Activated CD8-positive, alpha-beta memory T cell treated with anti-CD3 and anti-CD28 coated beads, Interleukin-2, amount 10 ng/mL, durations not matched to agents 7 days and 5 days (primary cell): ENCODE data around the gene RBM14. TPM values are rescaled to one million over a fixed set of nuclear protein-coding genes. Genes with fewer than 3 reads are reported as not detected.
"Not testable (repeated sequence)": the region's sequence is repeated elsewhere in the genome, so short reads cannot be mapped to it uniquely, and the experiment has no call there.

Experiments
- ATAC-seq: fragments of 150-1000 bp; cut with Tn5 transposase; one replicate; pipeline ENCODE4 v1.10.0; 2021; ENCODE audit warnings: moderate library complexity
- CTCF ChIA-PET: fragments of 350-600 bp; sonication (Branson Sonifier 250); formaldehyde crosslinking; loops from one replicate; lab custom pipeline; 2021; ENCODE audit warnings: antibody characterized with exemption; lab: Charles Lee
- DNase-seq: peaks from one replicate; pipeline ENCODE4 v3.0.0-alpha.2; 2020
- H3K27ac Mint-ChIP-seq: one replicate; pipeline ENCODE4 v1.8.0; 2021; ENCODE audit warnings: mild to moderate bottlenecking, mixed read lengths
- H3K27me3 Mint-ChIP-seq: one replicate; pipeline ENCODE4 v1.8.0; 2021; ENCODE audit warnings: mixed read lengths
- H3K36me3 Mint-ChIP-seq: one replicate; pipeline ENCODE4 v1.8.0; 2021; ENCODE audit warnings: mild to moderate bottlenecking, mixed read lengths
- H3K4me1 Mint-ChIP-seq: one replicate; pipeline ENCODE4 v1.8.0; 2021; ENCODE audit warnings: mixed read lengths
- H3K4me3 Mint-ChIP-seq: one replicate; pipeline ENCODE4 v1.8.0; 2021; ENCODE audit warnings: mild to moderate bottlenecking, moderate library complexity, mixed read lengths
- H3K9me3 Mint-ChIP-seq: one replicate; pipeline ENCODE4 v1.8.0; 2022; ENCODE audit warnings: low read depth, mixed read lengths
- total RNA-seq, 2 experiments: library from RNA; stranded (reverse); gene quantifications; one replicate each; pipeline ENCODE4 v1.2.3, GENCODE V29; 2021

The RBM14 gene, protein sequence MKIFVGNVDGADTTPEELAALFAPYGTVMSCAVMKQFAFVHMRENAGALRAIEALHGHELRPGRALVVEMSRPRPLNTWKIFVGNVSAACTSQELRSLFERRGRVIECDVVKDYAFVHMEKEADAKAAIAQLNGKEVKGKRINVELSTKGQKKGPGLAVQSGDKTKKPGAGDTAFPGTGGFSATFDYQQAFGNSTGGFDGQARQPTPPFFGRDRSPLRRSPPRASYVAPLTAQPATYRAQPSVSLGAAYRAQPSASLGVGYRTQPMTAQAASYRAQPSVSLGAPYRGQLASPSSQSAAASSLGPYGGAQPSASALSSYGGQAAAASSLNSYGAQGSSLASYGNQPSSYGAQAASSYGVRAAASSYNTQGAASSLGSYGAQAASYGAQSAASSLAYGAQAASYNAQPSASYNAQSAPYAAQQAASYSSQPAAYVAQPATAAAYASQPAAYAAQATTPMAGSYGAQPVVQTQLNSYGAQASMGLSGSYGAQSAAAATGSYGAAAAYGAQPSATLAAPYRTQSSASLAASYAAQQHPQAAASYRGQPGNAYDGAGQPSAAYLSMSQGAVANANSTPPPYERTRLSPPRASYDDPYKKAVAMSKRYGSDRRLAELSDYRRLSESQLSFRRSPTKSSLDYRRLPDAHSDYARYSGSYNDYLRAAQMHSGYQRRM
- total RNA-seq: 100 to 1,000 TPM; 152 to 176 TPM

DNA sequence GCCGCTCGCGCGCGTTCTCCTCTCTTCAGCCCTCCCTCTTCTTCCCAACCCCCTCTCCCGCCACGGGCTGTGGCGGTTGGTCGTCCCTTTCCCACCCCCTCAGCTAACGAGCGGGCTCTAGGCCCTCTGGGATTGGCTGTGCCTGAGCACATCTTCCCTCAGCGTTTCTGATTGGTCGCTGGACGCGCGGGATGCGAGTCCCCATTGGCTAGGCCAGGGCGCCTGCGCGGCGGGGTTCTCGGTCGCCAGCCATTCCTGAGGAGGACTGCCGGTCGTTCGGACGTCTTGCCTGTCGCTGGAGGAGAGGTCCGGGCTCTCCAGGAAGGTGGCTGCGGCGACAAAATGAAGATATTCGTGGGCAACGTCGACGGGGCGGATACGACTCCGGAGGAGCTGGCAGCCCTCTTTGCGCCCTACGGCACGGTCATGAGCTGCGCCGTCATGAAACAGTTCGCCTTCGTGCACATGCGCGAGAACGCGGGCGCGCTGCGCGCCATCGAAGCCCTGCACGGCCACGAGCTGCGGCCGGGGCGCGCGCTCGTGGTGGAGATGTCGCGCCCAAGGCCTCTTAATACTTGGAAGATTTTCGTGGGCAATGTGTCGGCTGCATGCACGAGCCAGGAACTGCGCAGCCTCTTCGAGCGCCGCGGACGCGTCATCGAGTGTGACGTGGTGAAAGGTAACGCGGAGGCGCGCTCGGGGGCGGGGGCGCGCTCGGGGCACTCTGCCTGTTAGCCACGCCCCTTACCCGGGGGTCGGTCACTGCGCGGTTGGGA lies at the start of gene RBM14:
RBM14 (plus strand) TSS at position 252 of the 776 bp plus-strand sequence; CDS start at position 343, 91 bp downstream.
- peak; percentile 99 for DNase-seq
- H3K9me3 Mint-ChIP-seq: no peaks in the 10 kb centered on the region
- H3K36me3 Mint-ChIP-seq: peaks cover 40% of the 10 kb centered on the region
- peak within 1 kb of the TSS; percentile 98 for H3K27ac Mint-ChIP-seq
- no peaks in the 10 kb centered on the region for H3K27me3 Mint-ChIP-seq
- H3K4me1 Mint-ChIP-seq: peaks cover 41% of the 10 kb centered on the region
- peak; percentile 94 for ATAC-seq
- peak within 1 kb of the TSS; percentile 98 for H3K4me3 Mint-ChIP-seq
- CTCF ChIA-PET: interaction anchor here (1.0 to 2.2 kb wide), 5 partner anchors 12 to 62 kb away, joined by 3 to 16 read pairs (median 6); partner anchors contain the start of genes CCDC87, CCS and RBM4

DNA sequence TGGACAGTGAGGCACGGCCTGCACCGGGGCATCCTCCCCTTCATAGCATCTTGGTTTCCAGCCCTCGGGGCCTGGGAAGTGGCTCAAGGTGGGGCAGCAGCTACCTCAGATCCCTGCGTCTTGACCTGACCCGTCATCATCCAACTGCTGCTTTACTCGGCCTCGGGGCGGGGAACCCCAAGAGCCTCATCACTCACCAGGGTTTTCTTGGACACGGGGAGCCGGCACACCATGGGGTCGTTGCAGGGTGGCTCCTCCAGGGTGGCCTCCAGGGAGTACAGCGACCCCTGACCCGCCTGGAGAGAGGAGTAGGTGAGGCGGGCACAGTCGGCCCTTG lies 48.7 kb upstream of the RBM14 start:
- CTCF ChIA-PET: interaction anchor here (1.1 to 3.9 kb wide), 4 partner anchors 9 to 110 kb away, joined by 4 to 22 read pairs (median 10); partner anchors contain the start of gene RBM4B
- DNase-seq: no peak
- Mint-ChIP-seq H3K27ac (no peak overlapping the region), H3K4me3 (peak overlapping the region; percentile 44), H3K4me1 (peaks cover 5% of the 10 kb centered on the region), H3K27me3 (peaks cover 25% of the 10 kb centered on the region), H3K9me3 (no peaks in the 10 kb centered on the region), H3K36me3 (no peaks in the 10 kb centered on the region)
- ATAC-seq: no peak

DNA sequence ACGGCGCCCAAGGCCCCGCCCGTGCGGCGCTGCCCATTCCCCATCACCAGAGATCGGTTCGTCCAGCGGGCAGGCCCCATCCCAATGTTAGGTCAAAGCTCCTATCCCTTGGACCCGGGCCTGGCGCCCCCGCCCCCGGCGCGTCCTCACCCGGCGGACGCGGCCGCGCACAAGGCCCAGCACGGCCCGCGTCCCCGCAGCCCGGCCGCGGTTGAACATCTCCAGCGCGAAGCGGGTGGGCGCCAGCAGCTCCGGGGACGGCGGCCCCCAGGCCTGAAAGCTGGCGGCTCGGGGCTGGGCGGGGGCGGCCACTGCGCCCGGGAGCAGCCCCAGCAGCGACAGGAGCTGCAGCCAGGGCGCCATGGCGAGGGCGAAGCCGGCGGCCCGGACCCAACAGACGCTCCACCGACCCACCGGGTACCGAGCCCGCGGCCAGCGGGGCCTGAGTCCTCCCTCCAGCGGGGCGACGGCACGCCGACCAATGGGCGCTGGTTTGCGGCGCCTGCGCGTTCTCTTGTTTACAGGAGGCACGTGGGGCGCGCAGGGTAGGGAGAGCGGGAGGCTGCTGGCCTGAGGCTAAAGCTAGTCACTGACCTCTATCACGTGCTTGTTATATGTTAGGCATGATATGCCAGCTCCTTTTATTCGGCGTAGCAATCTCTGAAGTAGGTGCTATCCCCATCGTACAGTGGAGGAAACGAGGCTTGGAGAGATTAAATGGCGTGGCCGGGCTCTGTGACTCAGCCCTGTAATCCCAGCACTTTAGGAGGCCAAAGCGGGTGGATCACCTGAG lies 48.1 kb upstream of the RBM14 start, which contains the start of gene CTSF:
CTSF (minus strand) TSS at position 483 of the 793 bp plus-strand sequence; CDS start at position 363, 120 bp downstream.
- CTCF ChIA-PET: interaction anchor here (1.1 to 3.9 kb wide), 4 partner anchors 9 to 110 kb away, joined by 4 to 22 read pairs (median 10); partner anchors contain the start of gene RBM4B
- no peak within 1 kb of the TSS for H3K27ac Mint-ChIP-seq
- H3K4me1 Mint-ChIP-seq: peaks cover 5% of the 10 kb centered on the region
- ATAC-seq: peak; percentile 95
- peak within 1 kb of the TSS; percentile 54 for H3K4me3 Mint-ChIP-seq
- no peaks in the 10 kb centered on the region for H3K9me3 Mint-ChIP-seq
- DNase-seq: peak; percentile 71
- no peaks in the 10 kb centered on the region for H3K36me3 Mint-ChIP-seq
- peaks cover 25% of the 10 kb centered on the region for H3K27me3 Mint-ChIP-seq

DNA sequence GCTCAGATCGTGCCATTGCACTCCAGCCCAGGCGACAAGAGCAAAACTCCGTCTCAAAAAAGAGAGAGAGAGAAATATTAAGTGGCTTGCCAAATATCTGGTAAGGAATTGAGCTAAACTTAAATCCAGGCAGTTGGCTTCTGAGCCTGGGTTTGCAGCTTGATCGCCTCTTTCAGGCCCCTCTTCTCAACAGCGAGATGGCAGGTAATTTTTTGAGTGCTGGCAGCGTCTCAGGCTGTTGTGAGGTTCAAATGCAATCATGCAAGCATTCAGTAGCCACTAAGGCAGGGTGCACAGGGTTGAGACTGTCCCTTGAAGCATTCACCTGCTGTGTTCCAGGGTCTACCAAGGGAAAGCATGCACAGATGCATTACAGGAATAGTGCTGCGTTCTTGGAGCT lies 47.4 kb upstream of the RBM14 start:
- DNase-seq (no peak), ATAC-seq (no peak)
- Mint-ChIP-seq H3K9me3 (no peaks in the 10 kb centered on the region), H3K27me3 (peaks cover 30% of the 10 kb centered on the region), H3K36me3 (no peaks in the 10 kb centered on the region), H3K4me3 (no peak overlapping the region), H3K4me1 (peaks cover 5% of the 10 kb centered on the region), H3K27ac (no peak overlapping the region)
- CTCF ChIA-PET: interaction anchor here (0.9 to 3.9 kb wide), 3 partner anchors 9 to 109 kb away, joined by 4 to 22 read pairs (median 16); partner anchors contain the start of gene RBM4B

DNA sequence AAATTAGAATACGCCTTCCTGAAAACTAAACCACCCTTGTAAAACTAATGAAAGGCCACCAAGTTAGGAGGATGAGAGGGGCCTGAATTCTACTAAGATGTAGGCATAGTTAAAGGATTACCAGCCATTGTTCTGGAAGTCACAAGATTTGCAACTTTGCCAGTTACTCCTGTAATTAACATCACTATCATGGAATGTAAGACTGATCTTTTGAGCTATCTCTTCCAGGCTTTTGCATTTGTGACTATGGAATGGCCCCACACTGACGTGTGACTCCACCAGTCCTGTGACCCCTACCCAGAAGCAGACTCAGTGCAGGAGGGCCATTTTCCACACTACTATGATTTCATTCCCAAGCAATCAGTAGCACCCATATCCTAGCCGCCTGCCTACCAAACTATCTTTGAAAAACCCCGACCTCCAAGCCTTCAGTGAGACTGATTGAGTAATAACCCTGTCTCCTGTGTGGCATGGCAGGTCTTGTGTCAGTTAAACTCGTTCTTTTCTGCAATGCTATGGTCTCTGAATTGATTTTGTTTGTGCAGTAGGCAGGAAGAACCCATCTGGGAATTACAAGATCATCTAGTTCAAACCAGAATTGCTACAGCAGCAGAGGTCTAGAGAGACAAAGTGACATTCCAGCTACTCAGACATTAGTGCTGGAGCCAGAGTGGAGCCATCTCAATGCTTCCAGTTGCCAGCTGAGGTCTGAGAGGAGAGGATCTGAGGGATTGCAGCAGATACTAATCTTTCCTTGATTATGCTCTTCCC lies 46.2 kb upstream of the RBM14 start:
- ATAC-seq (no peak), DNase-seq (no peak)
- no peaks in the 10 kb centered on the region for H3K9me3 Mint-ChIP-seq
- H3K36me3 Mint-ChIP-seq: no peaks in the 10 kb centered on the region
- no peak overlapping the region for H3K4me3 Mint-ChIP-seq
- H3K4me1 Mint-ChIP-seq: peaks cover 5% of the 10 kb centered on the region
- CTCF ChIA-PET: interaction anchor here (0.7 to 3.9 kb wide), 3 partner anchors 10 to 108 kb away, joined by 3 to 22 read pairs (median 16); partner anchors contain the start of gene RBM4B
- peaks cover 38% of the 10 kb centered on the region for H3K27me3 Mint-ChIP-seq
- H3K27ac Mint-ChIP-seq: no peak overlapping the region

DNA sequence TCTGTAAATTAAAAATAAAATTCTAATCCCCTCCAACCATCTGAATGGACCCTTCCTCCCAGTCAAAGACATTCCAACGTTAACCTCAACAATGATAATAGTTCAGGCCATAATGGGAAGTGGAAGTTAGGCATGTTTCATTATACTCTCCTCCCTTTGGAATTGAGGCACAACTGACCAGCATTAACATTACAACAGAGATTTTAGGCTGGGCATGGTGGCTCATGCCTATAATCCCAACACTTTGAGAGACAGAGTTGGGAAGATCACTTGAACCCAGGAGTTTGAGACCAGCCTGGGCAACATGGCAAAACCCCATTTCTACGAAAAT lies 45.6 kb upstream of the RBM14 start:
- Mint-ChIP-seq H3K27me3 (peaks cover 43% of the 10 kb centered on the region), H3K27ac (no peak overlapping the region), H3K4me3 (no peak overlapping the region), H3K4me1 (peaks cover 5% of the 10 kb centered on the region), H3K9me3 (no peaks in the 10 kb centered on the region), H3K36me3 (no peaks in the 10 kb centered on the region)
- ATAC-seq (no peak), DNase-seq (no peak)
- CTCF ChIA-PET: no interaction called here

DNA sequence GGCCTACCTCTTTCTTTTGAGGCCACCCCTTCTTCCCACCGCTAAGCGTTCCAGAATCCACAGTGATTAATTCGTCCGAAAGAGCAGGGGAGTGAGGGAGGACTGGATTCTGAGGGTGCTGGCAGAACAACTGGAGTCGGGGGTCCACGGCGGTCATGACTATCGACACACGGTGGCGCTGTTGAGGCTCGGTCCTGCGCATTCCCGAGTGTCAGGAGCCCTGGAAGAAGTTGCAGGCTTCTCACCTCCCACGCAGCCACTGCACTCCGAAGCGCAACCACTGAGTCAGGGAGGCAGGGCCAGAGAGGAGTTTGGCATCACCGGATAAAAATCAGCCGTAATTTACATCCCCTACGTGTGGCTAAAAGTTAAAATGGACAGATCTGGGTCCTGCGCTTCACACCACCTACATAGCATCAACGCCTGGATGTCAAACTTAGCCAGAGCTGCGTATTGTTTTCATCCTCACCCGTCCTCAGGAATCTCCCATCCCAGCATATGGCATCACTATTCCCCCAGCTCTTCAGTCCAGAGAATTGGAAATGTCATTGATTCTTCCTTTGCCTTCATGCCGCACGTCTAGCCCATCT lies 37.3 kb upstream of the RBM14 start:
- CTCF ChIA-PET: interaction anchor here (0.5 to 6.2 kb wide), 13 partner anchors 11 to 255 kb away, joined by 3 to 107 read pairs (median 6); partner anchors contain the start of genes ACTN3, CCDC87, CCS and CTSF
- H3K27me3 Mint-ChIP-seq: peaks cover 14% of the 10 kb centered on the region
- H3K4me3 Mint-ChIP-seq: no peak overlapping the region
- no peak overlapping the region for H3K27ac Mint-ChIP-seq
- ATAC-seq (peak; percentile 80), DNase-seq (peak; percentile 78)
- peaks cover 6% of the 10 kb centered on the region for H3K9me3 Mint-ChIP-seq
- H3K4me1 Mint-ChIP-seq: peaks cover 6% of the 10 kb centered on the region
- H3K36me3 Mint-ChIP-seq: peaks cover 4% of the 10 kb centered on the region

DNA sequence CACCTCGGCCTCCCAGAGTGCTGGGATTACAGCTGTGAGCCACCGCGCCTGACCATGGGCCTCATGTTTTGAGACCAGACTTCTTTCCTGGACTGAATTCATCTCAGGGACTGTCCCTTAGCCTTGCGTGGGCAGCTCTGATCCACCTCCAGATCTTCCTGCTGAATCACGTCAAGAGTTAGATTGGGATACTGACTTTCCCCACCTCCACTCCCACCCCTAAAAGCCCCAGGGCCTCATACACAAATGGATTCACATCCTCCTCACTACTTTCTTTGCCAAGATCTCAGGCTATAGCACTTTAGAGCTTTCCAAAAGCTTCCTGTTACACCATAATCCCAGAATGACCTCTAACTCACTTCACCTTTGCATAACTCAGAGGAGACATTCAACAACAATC lies 35.6 kb upstream of the RBM14 start:
- H3K27me3 Mint-ChIP-seq: peaks cover 2% of the 10 kb centered on the region
- CTCF ChIA-PET: interaction anchor here (0.9 to 6.2 kb wide), 7 partner anchors 10 to 115 kb away, joined by 3 to 107 read pairs (median 7); partner anchors contain the start of genes CCDC87, CCS, CTSF and RBM4B
- ATAC-seq (no peak), DNase-seq (no peak)
- H3K4me1 Mint-ChIP-seq: peaks cover 6% of the 10 kb centered on the region
- no peak overlapping the region for H3K27ac Mint-ChIP-seq
- peaks cover 6% of the 10 kb centered on the region for H3K9me3 Mint-ChIP-seq
- no peak overlapping the region for H3K4me3 Mint-ChIP-seq
- H3K36me3 Mint-ChIP-seq: peaks cover 4% of the 10 kb centered on the region

DNA sequence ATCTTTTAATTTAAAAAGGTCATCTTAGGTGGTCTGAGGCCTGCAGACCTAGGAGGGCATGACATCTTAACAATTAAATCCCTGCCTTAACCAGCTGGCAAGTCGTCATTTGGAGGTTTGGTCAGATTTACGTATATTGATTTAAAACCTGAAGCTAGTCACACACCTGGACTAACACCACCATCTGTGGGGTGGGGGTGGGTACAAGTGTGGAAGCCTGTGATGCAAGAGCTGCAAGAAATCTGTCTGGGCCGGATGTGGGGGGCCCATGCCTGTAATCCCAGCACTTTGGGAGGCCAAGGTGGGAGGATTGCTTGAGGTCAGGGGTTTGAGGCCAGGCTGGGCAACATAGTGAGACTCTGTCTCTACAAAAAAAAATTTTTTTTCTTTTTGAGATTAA lies 35.2 kb upstream of the RBM14 start:
- peaks cover 2% of the 10 kb centered on the region for H3K27me3 Mint-ChIP-seq
- H3K36me3 Mint-ChIP-seq: peaks cover 4% of the 10 kb centered on the region
- H3K4me1 Mint-ChIP-seq: peaks cover 6% of the 10 kb centered on the region
- H3K27ac Mint-ChIP-seq: no peak overlapping the region
- no peak overlapping the region for H3K4me3 Mint-ChIP-seq
- ATAC-seq: no peak
- CTCF ChIA-PET: interaction anchor here (0.9 to 6.2 kb wide), 7 partner anchors 10 to 115 kb away, joined by 3 to 107 read pairs (median 4); partner anchors contain the start of genes CCDC87, CCS, CTSF and RBM4B
- peaks cover 6% of the 10 kb centered on the region for H3K9me3 Mint-ChIP-seq
- DNase-seq: no peak

DNA sequence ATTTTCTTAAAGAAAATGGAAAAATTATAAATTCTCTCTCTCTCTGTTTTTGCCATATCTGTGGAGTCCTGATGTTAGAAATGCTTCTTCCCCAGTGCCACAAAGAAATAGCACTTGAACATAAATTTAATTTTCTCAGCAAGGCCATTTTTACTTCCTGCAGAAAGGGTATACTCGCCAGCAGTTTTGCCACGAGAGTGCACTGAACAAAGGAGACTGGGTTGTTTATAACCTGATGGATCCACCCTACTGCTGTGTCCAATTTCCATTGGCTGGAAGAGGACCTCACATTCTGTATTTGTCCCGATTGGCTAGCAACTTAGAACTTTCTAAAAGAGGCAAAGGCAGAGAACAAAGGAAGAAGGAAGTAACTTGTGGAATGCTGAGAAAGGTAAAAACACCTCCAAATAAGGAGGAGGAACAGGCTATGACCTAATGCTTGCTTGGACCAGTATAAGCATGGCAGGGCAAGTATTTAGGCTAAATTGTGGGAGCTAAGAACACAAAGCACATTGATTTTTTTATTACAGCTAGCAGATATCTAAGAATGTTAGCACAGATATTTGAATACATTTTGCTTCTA lies 33.8 kb upstream of the RBM14 start:
- DNase-seq, H3K36me3 Mint-ChIP-seq, H3K4me1 Mint-ChIP-seq, H3K27me3 Mint-ChIP-seq, H3K4me3 Mint-ChIP-seq, H3K9me3 Mint-ChIP-seq, ATAC-seq, H3K27ac Mint-ChIP-seq: not testable (repeated sequence)
- CTCF ChIA-PET: interaction anchor here (1.5 to 6.2 kb wide), 2 partner anchors 95 to 96 kb away, joined by 8 to 107 read pairs; partner anchors contain the start of gene RBM4B

DNA sequence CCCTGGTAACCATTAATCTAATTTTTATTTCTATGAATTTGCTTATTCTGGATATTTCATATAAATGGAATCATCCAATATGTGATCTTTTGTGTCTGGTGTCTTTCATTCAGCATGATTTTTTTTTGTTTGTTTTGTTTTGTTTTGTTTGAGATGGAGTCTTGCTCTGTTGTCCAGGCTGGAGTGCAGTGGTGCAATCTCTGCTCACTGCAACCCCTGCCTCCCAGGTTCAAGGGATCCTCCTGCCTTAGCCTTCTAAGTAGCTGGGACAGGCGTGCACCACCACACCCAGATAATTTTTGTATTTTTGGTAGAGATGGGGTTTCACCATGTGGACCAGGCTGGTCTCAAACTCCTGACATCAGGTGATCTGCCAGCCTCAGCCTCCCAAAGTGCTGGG lies 31.0 kb upstream of the RBM14 start:
- not testable (repeated sequence) for ATAC-seq, H3K4me1 Mint-ChIP-seq, DNase-seq, H3K36me3 Mint-ChIP-seq, H3K27ac Mint-ChIP-seq, H3K27me3 Mint-ChIP-seq, H3K9me3 Mint-ChIP-seq, H3K4me3 Mint-ChIP-seq
- CTCF ChIA-PET: interaction anchor here (1.2 kb wide), 1 partner anchor 93 kb away, joined by 3 read pairs; the partner anchor contains the start of gene RBM4B
